Measurements from ENCODE around the gene WDR91.

DNA sequence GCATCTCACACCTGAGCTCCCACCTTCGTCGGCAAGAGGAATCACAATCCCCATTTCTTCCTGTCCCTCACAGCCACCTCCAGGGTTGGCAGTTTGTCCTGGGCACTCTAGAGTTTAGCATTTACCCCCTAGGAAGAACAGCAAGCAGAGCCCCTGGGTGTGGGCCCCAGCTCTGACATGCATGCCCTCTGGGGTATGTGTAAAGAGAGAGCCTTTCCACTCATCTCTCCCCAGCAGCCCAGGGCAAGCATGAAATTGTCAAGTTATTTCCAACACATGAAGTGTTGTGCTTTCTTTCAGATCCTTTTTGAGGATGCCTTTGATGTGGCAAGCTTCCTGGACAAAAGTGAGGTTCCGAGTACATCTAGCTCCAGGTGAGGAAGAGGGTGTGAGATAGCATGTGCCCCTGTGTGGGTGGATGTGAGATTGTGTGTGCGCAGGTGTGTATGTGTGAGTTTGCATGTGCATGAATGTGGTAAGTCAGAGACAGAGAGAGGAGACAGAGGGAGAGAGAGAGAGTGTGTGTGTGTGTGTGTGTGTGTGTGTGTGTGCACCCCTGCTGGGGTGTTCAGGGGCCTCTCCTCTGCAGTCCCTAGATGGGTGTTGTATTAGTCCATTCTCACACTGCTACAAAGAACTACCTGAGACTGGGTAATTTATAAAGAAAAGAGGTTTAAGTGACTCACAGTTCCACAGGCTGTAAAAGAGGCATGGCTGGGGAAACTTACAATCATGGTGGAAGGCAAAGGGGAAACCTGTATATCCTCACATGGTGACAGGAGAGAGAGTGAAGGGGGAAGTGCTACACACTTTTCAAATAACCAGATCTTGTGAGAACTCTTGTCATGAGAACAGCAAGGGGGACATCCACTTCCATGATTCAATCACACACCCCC, 40.4 kb upstream of the WDR91 start:
- TF ChIP-seq, protein P1, sequence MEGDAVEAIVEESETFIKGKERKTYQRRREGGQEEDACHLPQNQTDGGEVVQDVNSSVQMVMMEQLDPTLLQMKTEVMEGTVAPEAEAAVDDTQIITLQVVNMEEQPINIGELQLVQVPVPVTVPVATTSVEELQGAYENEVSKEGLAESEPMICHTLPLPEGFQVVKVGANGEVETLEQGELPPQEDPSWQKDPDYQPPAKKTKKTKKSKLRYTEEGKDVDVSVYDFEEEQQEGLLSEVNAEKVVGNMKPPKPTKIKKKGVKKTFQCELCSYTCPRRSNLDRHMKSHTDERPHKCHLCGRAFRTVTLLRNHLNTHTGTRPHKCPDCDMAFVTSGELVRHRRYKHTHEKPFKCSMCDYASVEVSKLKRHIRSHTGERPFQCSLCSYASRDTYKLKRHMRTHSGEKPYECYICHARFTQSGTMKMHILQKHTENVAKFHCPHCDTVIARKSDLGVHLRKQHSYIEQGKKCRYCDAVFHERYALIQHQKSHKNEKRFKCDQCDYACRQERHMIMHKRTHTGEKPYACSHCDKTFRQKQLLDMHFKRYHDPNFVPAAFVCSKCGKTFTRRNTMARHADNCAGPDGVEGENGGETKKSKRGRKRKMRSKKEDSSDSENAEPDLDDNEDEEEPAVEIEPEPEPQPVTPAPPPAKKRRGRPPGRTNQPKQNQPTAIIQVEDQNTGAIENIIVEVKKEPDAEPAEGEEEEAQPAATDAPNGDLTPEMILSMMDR (IDR thresholded peaks at IDR 0.05; ENCODE audit: extremely low read depth in 1 of 2, insufficient read depth in 1 of 2, low read depth in 1 of 2, low read length in 2 of 2) = no peak
- TF ChIP-seq MYC (IDR thresholded peaks at IDR 0.05; ENCODE audit: low read depth, low read length) (no peak), JUN (IDR thresholded peaks at IDR 0.05; ENCODE audit: borderline replicate concordance, insufficient read depth, insufficient read length, low read depth) (no peak), EZH2 (IDR thresholded peaks at IDR 0.05; ENCODE audit: borderline replicate concordance, low read depth, low read length, severe bottlenecking) (no peak), POLR2A (IDR thresholded peaks at IDR 0.05; ENCODE audit: low read depth, low read length) (no peak), POLR2AphosphoS5 (IDR thresholded peaks at IDR 0.05; ENCODE audit: insufficient read depth, low read depth, low read length) (no peak), GATA2 (IDR thresholded peaks at IDR 0.05; ENCODE audit: insufficient read depth, insufficient read length, low read depth, low read length) (no peak), FOS (IDR thresholded peaks at IDR 0.05; ENCODE audit: borderline replicate concordance, insufficient read depth, low read length) (no peak)
- TF ChIP-seq, protein P2, sequence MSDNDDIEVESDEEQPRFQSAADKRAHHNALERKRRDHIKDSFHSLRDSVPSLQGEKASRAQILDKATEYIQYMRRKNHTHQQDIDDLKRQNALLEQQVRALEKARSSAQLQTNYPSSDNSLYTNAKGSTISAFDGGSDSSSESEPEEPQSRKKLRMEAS (IDR thresholded peaks at IDR 0.05; ENCODE audit: insufficient read depth, insufficient read length) = no peak

Data from endothelial cell of umbilical vein (primary cell).